GM21360 (cell line): Measurements from ENCODE around the gene ZNF813.
"Not testable (repeated sequence)": the region's sequence is repeated elsewhere in the genome, so short reads cannot be mapped to it uniquely, and the experiment has no call there.

ENCODE experiments used
- ATAC-seq: cut with Tn5 transposase; IDR thresholded peaks from one replicate; pipeline ENCODE4 v1.9.1; 2021; ENCODE audit warnings: mild to moderate bottlenecking, moderate library complexity; ENCODE audit not compliant: unreplicated experiment

ZNF813 gene

DNA sequence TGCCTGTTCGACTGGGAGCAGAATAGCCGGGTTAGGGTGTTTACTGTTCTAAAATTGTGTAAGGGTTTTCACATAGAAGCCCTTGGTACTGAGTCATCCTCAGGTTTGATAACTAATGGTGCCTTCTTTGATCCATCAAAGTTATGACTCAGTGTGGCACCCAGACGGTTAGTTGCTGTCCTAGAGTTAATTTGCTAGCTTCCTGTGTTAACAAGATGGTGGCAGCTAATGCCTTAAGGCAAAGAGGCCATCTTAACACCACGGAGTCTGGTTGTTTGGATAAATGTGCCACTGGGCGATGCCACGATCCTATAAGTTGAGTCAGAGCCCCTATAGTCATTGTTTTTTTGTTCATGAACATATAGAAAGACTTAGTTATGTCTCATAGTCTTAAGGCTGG is 7.9 kb downstream of the ZNF813 start:
- ATAC-seq, result not testable (repeated sequence)

DNA sequence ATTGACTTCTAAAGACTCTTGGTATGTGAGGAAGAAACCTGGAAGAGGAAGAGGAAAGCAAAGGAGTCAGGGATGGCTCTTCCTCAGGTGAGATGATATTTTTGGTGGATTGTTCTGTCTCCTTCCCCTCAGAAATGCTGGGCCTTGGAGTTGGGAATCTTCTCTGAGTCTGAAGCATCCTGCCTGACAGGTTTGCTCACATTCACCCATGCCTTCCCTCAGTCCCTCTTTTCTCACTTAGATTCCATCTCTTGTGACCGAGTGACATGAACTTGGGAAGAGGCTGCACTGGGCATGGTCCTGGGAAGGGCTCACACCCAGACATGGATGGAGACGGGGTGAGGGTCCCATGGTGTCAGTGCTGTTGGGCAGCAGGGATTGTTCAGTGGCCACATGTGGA is 16.2 kb downstream of the ZNF813 start:
- not testable (repeated sequence) for ATAC-seq

DNA sequence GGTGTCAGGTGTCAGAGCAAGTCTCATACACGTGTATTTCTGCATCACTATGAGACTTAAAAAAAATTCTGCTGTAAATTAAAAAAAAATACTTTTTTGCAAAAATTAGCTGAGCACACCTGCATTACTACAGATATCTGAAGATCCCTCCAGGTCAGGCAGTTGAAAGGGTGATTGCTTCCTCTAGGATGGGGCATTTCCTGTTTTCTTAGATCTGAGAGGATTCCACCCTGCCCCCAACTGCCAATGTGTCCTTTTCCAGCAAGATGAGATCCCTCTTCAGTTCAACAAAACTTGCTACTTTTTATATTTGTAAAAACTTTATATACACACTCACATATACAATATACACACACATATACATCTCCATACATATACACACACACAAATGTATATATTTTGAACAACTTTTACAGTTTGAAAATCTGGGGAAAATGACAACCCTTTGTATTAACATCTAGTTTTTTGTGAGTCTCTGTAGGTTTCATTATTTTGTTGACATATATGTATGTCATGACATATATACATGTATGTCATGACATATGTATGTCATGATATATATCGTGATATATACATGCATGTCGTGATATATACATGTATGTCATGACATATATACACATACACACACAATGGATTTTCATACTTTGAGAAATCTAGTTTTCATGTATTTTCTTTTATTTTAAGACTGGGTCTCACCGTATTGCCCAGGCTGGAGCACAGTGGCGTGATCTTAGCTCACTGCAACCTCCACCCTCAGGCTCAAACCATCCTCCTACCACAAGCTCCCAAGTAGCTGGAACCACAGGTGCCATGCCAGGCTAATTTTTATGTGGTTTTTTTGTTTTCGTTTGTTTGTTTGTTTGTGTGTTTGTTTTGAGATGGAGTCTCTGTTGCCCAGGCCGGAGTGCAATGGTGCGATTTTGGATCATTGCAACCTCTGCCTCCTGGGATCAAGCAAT is 17.8 kb downstream of the ZNF813 start:
- no peak for ATAC-seq

DNA sequence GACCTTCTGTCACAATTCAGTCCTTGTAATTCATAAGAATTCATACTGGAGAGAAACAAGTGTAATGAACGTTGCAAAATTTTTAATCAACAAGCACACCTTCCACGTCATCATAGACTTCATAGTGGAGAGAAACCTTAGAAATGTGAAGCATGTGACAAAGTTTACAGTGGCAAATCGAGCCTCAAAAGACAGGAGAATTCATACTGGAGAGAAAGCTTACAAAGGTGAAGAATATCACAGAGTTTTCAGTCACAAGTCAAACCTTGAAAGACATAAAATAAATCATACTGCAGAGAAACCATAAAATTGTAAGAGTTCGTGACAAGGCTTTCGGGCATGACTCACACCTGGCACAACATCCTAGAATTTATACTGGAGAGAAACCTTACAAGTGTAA is 24.6 kb downstream of the ZNF813 start:
- no peak for ATAC-seq

DNA sequence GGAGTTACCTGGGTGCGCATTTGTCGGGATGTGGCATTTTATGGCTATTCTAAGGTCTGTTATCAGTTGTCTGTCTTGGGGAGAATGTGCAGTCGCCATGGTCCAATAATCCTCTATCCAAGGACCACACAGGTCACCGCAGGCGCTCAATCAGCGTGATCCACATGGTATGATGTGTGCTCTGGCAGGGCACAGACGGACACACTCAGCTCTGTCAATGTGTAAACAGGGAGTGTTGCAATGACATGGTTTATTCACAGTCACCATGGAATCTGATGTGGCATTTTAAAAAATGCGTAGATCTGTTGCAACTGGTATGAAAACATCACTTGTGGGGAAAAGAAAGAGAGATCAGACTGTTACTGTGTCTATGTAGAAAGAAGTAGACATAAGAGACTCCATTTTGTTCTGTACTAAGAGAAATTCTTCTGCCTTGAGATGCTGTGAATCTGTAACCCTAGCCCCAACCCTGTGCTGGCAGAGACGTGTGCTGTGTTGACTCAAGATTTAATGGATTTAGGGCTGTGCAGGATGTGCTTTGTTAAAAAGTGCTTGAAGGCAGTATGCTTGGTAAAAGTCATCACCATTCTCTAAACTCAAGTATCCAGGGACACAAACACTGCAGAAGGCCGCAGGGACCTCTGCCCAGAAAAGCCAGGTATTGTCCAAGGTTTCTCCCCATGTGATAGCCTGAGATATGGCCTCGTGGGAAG is 29.9 kb downstream of the ZNF813 start:
- not testable (repeated sequence) for ATAC-seq

DNA sequence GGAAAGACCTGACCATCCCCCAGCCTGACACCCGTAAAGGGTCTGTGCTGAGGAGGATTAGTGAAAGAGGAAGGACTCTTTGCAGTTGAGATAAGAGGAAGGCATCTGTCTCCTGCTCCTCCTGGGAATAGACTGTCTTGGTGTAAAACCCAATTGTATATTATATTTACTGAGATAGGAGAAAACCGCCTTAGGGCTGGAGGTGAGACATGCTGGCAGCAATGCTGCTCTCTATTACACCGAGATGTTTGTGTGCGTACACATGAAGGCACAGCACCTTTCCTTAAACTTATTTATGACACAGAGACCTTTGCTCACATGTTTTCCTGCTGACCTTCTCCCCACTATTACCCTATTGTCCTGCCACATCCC is 30.5 kb downstream of the ZNF813 start:
- not testable (repeated sequence) for ATAC-seq

DNA sequence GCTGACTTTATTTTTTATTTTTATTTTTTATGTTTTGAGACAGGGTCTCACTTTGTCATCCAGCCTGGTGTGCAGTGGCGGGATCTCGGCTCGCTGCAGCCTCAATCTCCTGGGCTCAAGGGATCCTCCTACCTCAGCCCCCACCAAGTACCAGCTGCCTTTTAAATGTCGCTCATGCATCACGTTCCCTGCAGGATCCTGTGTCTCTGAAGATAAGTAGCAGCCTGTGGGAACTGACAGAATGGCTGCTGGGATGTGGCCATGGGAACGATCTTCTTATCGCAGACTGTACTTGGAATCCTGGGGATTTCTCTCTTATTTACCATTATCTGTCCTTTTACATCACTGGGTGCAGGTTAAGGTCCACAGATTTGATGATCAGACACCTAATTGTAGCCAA is 35.6 kb downstream of the ZNF813 start:
- not testable (repeated sequence) for ATAC-seq

DNA sequence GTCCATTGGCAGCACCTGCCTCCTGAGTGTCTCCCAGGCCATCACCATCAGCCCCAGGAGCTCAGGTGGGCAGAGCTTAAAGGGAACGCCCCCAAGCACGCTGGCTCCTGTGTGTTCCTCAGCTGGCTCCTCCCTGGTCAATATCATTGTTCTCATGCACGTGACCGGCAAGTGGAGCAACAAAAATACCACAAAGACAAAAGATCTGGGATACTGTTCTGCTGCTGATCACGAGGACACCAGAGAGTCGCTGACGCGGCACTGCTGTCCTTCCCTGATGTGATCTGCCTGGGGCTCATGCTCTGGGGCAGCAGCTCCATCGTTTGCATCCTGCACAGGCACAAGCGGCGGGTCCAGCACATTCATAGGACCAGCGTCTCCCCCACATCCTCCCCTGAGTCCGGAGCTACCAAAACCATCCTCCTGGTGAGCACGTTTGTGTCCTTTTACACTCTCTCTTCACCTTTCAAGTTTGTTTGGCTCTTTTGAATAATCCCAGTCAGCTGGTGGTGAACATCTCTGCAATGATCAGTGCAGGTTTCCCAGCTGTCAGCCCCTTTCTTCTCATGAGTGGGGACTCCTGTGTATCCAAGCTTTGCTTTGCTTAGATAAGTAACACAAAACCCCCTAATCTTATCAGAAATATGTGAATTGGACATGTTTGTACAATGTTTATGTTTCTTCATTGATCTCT is 36.3 kb downstream of the ZNF813 start:
- not testable (repeated sequence) for ATAC-seq

DNA sequence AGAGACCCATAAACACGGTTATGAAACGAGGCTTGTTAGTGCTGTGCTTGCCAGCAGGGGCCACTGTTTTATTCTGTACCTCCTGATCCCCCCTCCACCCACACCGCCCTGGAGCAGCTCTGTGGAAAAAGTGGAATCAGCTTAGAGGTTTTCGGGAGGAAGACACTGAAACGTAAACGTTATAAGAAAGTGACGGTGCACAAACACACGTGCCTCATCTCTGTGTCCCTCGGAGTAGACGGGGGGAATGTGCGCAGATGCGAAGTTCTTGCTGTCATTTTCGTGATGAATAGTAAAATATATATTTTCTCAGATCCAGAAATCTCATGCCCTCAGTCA is 36.8 kb downstream of the ZNF813 start:
- not testable (repeated sequence) for ATAC-seq

DNA sequence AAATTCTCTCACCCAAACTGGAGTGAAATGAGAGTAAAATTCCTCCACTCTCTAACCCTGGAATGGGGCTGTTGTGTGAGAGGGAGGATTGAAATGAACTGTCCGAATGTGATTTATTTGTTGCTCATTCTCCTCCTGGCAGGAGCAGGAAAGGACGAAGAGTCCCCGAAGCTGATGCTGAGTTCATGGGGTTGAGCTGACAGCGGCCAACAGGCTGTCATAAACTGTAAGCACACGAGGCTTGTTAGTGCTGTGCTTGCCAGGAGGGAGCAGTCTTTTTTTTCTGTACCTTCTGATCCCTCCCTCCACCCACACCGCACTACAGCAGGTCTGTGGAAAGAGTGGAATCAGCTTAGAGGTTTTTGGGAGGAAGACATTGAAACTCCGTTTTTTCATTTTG is 37.4 kb downstream of the ZNF813 start:
- ATAC-seq, result no peak

DNA sequence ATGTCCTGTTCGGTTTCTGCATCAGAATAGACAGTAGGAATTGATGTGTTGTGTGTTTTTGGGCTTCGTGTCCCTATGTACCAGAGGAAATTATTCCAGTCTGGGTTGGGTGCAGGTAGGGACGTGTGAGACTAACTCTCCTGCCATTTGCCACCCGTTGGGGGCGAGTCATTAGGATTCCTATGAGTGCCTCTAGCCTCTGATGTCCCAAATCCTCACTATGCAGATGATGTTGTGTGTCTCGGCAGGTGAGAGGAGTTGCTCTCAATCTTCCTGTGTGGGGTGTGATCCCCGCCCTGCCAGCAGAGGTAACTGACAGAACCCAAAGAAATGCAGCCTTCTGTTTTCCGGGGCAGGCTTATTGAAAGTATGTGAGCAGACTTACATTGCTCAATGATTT is 39.2 kb downstream of the ZNF813 start:
- ATAC-seq, result no peak

DNA sequence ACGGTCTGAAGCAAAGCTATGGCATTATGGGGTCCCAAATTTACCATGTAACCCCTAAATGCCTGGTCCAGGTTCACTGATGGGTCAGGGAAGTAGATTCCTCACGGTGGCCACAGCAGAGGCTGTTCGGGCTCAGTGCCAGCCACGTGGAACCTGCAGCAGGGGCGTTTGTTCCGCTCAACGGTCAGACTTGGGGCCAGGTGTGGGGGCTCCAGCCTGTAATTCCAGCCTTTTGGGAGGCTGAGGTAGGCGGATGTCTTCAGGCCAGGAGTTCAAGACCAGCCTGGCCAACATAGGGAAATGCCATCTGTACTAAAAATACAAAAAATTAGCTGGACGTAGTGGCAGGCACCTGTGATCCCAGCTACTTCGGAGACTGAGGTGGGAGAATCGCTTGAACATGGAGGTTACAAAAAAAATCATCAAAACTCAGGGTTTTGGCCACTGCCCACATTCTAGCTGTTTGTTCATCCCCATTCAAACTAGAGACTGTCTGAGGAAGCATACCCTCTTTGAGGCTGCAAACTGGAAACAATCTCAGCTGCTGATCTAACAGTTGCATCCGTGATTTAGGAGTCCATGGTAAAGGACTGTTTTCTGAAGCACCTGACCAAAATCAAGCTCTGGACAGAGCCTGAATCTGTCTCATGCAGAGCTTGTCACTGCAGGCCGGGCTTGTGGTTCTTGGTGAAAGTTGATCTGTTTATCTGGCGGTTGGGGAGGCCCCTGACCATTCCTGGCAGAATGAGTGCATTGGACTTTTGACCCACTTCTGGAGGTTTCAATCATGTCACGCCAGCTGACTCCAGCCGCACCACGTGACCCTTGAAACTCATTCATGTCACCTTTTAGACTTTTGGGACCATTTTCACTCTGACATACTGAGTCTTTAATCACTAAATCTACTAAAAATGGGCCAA is 40.2 kb downstream of the ZNF813 start:
- ATAC-seq, result no peak

DNA sequence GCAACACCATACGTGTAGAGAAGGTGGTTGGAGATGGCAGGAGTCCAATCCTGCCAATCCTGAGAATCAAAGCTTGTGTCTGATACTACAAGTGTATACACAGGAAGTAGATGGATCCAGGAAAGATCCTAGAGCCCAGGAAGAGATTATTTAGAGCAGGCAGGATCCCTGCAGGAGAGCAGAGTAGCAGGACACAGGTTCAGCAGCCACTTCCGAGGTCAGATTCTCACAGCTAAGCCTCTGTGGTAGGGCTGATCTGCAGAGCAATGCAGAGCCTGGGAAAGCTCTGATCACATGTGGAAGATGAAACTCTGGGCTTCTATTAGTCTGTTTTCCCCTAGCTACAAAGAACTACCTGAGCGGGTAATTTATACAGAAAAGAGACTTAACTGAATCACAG is 41.9 kb downstream of the ZNF813 start:
- no peak for ATAC-seq

DNA sequence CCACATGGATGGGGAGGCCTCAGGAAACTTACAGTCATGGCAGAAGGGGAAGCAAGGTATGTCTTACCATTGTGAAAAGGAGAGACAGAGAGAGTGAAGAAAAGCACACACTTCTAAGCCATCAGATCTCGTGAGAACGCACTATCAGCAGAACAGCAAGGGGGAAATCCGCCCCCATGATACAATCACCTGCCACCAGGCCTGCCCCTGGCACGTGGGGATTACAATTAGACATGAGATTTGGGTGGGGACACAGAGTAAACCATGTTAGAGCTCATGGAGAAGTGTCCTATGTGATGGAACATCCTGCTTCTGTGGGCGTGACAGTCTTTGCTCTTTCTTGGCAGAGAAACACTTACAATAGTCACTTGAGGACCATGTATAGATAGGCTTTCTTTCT is 42.3 kb downstream of the ZNF813 start:
- no peak for ATAC-seq

DNA sequence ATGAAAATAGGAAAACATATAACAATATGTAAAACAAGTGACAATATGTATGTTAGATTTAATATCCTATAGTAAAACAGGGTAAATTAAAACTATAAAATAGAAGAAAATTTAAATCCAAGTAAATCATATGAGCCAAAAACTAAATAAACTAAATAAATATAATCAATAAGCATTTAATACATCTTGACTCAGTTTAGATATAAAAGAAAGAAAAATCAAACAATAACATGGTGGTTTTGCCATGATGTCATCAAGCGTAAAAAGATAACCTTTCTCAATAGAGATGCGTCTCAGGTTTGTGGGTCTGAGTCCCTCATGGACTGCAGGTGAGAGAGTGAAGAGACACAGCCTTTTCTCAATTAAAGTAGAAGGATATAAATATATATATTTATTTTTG is 43.8 kb downstream of the ZNF813 start:
- no peak for ATAC-seq

DNA sequence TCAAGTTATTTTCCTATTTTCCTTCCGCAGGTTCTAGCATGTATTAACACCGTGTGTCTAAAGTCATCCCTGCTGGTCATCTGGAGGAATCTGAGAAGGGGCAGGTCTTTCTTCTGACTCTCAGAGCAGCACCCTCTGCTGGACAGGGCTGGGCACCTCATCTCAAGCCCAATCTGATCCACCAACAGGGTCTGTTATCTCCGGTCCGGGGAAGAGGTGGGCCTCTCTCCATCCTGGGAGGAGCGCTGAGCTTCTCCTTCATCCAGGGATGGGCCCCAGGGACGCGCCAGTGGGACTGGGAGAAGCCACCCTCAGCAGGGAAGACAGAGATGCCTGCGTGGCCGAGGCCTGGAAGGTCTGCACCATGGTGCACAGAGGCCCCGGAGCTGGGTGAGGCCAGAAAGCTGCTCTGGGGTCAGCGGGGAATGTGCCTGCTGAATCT is 44.4 kb downstream of the ZNF813 start:
- ATAC-seq, result no peak

DNA sequence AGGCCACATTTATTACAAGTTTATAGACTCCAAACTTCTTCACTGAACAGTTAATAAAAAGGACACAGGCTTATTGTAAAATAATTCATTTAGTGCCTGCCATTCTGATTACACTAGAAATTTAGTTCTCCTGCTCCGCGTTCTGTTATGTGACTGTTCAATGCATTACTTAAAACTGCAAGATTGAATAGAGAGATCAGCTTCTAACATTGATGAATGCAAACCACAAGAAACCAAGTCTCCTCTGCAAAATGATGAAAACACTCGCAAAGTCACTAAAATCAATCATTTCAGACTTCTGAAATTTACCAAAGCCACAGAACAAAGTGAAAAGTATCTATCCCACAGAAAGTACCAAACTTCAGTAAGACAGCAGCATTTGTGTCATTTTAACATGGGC is 47.5 kb downstream of the ZNF813 start:
- not testable (repeated sequence) for ATAC-seq

DNA sequence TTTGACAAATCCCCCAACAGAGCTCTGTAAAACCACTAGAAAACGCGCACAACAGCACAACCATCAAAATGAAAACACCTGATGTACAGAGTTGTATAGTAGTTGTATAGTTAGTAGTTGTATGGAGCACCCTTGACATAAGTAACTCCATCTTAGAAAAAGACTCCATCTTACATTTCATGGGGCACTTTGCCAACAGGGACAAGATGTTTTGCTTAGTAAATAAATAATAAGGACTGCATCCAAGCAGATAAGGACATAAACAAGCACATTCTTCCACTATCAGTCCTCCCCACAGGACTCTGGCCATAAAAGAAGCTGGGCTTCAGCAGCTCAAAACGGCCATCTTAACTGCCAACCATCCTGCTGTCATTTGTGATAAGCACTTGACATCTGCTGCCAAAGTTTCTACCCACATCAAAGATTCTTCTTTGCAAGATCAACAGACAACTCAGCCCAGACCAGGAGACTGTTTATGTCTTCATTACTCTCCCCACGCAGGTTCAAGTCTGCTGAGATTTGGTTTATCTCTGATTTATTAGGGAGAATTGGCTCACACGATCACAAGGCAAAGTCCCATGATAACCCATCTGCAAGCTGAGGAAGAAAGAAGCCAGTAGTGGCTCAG is 49.7 kb downstream of the ZNF813 start:
- ATAC-seq, result no peak

DNA sequence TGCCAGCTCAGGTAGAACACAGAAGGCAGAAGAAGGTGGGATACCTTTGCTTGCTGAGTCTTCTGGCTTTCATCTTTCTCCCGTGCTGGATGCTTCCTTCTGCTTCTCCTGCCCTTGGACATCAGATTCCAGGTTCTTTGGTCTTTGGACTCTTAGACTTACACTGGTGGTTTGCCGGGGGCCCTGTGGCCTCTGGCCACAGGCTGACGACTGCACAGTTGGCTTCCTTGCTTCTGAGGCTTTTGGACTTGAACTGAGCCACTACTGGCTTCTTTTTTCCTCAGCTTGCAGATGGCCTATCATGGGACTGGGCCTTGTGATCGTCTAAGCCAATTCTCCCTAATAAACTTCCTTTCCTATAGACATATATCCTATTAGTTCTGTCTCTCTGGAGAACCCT is 50.6 kb downstream of the ZNF813 start:
- ATAC-seq, result no peak

DNA sequence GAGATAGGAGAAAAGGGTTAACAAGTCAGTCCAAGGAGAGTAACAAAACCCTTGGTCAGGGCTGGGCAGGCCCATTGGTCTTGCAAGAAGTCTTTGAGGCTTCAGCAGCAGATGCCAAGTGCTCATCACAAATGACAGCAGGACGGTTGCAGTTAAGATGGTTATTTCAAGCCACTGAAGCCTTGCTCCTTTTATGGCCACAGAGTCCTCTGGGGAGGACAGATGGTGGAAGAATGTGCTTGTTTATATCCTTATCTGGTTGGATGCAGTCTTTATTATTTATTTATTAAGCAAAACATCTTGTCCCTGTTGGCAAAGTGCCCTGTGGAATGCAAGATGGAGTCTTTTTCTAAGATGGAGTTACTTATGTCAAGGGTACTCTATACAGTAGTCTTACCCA is 51.2 kb downstream of the ZNF813 start:
- ATAC-seq, result no peak
